AG08396 (cell line): ENCODE results near the gene SLC33A1.

Experiments
- DNase-seq: peaks from one replicate; pipeline ENCODE4 v3.0.0; 2012; ENCODE audit warnings: low spot score, mixed read lengths

Gene SLC33A1

GRCh38 chr3:155790272-155790925, 63.8 kb downstream of the SLC33A1 start:
- DNase-seq = no peak

- DNase-seq = no peak
Observed at GRCh38 chr3:155785662-155786295, 68.4 kb downstream of the SLC33A1 start.

DNA sequence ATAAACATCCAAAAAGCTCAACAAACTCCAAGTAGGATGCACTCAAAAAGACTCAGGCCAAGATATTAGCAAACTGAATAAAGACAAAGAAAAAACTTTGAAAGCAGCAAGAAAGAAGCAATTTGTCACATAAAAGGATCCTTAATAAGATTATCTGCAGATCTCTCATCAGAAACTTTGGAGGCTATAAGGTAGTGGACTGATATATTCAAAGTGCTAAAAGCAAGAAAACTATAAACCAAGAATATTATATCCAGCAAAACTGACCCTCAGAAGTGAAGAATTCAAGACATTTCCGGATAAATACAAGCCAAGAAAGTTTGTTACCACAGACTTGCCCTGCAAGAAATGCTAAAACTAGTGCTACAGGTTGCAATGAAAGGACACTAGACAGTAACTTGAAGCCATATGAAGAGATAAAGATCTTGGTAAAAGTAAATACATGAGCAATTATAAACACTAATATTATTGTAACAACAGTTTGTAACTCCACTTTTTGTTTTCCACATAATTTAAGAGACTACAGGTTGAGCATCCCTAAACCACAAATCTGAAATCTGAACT, 71.8 kb downstream of the SLC33A1 start:
- no peak for DNase-seq

DNA sequence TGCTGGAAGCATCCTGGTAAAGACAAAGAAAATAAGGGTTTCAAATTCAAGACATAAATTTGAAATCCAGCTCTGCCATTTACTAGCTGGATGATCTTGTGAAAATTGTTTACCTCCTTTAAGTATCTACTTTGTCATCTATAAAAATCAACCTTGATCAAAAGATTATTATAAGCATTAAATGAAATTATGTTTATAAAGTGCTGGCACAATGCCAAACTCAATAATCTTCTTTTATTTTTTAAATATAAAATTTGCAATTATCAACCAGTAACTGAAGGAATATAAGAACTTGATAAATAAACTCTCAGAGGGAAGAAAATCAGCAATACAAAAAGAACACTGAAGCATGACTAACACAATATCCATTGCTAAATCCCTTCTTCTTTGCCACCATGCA, 73.9 kb downstream of the SLC33A1 start:
- no peak for DNase-seq

GRCh38 chr3:155778462-155778861, 75.8 kb downstream of the SLC33A1 start:
- peak; percentile 8 for DNase-seq

GRCh38 chr3:155772801-155773200, 81.4 kb downstream of the SLC33A1 start:
- DNase-seq = no peak

DNA sequence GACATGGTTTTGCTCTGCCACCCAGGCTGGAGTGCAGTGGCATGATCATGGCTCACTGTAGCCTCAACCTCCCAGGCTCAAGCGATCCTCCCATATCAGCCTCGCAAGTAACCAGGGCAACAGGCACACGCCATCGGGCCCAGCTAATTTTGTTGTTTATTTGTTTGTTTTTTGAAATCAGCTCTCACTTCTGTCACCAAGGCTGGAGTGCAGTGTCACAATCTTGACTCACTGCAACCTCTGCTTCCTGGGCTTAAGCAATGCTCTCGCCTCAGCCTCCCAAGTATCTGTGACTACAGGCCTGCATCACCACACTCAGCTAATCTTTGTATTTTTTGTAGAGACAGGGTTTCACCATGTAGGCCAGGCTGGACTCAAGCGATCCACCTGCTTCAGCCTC, 83.1 kb downstream of the SLC33A1 start:
- DNase-seq = no peak
